Measurements from ENCODE around the gene TMEM81.

DNA sequence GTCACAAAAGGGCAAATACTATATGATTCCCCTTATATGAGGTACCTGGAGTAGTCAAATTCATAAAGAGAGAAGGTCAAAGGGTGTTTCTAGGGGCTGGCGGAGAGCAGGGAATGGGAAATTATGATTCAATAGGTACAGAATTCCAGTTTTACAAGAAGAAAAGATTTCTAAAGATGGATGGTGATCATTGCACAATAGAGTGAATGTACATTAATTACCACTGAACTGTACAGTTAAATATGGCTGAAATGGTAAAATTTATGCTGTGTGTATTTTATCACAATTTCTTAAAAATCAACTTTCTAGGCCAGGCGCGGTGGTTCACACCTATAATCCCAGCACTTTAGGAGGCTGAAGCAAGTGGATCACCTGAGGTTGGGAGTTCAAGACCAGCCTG, 18.1 kb upstream of the TMEM81 start:
- TF ChIP-seq POLR2A (IDR thresholded peaks at IDR 0.05; ENCODE audit: low read length) (no peak), ZFP36 (IDR thresholded peaks at IDR 0.05; ENCODE audit: borderline replicate concordance, partially characterized antibody) (no peak), MAFK (IDR thresholded peaks at IDR 0.05; ENCODE audit: partially characterized antibody) (no peak), CBX8 (IDR thresholded peaks at IDR 0.05) (no peak)
- TF ChIP-seq, protein P1, sequence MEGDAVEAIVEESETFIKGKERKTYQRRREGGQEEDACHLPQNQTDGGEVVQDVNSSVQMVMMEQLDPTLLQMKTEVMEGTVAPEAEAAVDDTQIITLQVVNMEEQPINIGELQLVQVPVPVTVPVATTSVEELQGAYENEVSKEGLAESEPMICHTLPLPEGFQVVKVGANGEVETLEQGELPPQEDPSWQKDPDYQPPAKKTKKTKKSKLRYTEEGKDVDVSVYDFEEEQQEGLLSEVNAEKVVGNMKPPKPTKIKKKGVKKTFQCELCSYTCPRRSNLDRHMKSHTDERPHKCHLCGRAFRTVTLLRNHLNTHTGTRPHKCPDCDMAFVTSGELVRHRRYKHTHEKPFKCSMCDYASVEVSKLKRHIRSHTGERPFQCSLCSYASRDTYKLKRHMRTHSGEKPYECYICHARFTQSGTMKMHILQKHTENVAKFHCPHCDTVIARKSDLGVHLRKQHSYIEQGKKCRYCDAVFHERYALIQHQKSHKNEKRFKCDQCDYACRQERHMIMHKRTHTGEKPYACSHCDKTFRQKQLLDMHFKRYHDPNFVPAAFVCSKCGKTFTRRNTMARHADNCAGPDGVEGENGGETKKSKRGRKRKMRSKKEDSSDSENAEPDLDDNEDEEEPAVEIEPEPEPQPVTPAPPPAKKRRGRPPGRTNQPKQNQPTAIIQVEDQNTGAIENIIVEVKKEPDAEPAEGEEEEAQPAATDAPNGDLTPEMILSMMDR (IDR thresholded peaks at IDR 0.05): no peak
- TF ChIP-seq, protein P2, sequence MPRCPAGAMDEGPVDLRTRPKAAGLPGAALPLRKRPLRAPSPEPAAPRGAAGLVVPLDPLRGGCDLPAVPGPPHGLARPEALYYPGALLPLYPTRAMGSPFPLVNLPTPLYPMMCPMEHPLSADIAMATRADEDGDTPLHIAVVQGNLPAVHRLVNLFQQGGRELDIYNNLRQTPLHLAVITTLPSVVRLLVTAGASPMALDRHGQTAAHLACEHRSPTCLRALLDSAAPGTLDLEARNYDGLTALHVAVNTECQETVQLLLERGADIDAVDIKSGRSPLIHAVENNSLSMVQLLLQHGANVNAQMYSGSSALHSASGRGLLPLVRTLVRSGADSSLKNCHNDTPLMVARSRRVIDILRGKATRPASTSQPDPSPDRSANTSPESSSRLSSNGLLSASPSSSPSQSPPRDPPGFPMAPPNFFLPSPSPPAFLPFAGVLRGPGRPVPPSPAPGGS (IDR thresholded peaks at IDR 0.05): no peak
- TF ChIP-seq, protein P3, sequence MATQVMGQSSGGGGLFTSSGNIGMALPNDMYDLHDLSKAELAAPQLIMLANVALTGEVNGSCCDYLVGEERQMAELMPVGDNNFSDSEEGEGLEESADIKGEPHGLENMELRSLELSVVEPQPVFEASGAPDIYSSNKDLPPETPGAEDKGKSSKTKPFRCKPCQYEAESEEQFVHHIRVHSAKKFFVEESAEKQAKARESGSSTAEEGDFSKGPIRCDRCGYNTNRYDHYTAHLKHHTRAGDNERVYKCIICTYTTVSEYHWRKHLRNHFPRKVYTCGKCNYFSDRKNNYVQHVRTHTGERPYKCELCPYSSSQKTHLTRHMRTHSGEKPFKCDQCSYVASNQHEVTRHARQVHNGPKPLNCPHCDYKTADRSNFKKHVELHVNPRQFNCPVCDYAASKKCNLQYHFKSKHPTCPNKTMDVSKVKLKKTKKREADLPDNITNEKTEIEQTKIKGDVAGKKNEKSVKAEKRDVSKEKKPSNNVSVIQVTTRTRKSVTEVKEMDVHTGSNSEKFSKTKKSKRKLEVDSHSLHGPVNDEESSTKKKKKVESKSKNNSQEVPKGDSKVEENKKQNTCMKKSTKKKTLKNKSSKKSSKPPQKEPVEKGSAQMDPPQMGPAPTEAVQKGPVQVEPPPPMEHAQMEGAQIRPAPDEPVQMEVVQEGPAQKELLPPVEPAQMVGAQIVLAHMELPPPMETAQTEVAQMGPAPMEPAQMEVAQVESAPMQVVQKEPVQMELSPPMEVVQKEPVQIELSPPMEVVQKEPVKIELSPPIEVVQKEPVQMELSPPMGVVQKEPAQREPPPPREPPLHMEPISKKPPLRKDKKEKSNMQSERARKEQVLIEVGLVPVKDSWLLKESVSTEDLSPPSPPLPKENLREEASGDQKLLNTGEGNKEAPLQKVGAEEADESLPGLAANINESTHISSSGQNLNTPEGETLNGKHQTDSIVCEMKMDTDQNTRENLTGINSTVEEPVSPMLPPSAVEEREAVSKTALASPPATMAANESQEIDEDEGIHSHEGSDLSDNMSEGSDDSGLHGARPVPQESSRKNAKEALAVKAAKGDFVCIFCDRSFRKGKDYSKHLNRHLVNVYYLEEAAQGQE (IDR thresholded peaks at IDR 0.05): no peak

All from A549 (cell line).